ENCODE measurements around the gene EHF. TPM values are rescaled to one million over a fixed set of nuclear protein-coding genes. Genes with fewer than 3 reads are reported as not detected.

The EHF gene
- total and polyA plus RNA-seq, 2 of the 8 experiments (the other 6 are each of a cell fraction or from before 2014, with no cell fraction given), result not detected

DNA sequence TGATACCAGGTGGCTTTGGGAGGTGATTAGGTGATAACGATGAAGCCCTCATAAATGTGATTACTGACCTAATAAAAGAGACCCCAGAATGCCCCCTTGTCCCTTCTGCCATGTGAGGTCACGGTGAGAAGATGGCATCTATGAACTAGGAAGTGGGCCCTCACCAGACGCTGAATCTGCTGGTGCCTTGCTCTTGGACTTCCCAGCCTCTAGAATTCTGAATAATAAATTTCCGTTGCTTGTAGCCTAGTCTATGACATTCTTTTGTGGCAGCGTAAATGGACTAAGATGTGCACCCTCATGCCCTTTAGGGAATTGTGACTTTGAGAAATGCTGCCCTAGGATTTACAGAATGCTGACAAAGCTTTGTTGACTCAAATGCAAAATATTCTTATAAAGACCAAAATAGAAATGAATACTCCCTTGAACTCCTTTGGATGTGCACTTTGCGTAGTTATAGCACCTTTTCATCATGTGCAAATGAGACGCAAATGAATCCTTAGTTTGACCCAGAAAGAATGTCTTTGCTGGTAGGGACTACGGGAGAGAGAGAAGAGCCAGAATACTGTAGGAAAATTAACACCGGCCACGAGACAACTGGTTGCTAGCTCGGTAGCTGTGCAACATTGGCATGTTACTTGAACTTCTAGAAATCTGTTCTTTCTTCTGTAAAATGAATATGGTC, 24.8 kb upstream of the EHF start:
- no peak overlapping the region for H2BK12ac ChIP-seq (ENCODE audit: low read depth, low read length)
- no peak overlapping the region for H2AFZ ChIP-seq (ENCODE audit: low read length)
- H3K79me1 ChIP-seq (ENCODE audit: low read depth, low read length), result no peaks in the 10 kb centered on the region
- TF ChIP-seq ZNF274 (IDR thresholded peaks at IDR 0.05; ENCODE audit: borderline replicate concordance, extremely low read depth, low read length), result no peak
- TF ChIP-seq CREB1 (IDR thresholded peaks at IDR 0.05), result no peak
- no peak for TF ChIP-seq HDAC6 (IDR thresholded peaks at IDR 0.05; ENCODE audit: low read depth, low read length)
- TF ChIP-seq, protein P1, sequence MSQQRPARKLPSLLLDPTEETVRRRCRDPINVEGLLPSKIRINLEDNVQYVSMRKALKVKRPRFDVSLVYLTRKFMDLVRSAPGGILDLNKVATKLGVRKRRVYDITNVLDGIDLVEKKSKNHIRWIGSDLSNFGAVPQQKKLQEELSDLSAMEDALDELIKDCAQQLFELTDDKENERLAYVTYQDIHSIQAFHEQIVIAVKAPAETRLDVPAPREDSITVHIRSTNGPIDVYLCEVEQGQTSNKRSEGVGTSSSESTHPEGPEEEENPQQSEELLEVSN (IDR thresholded peaks at IDR 0.05), result no peak
- TF ChIP-seq SP2 (IDR thresholded peaks at IDR 0.05; ENCODE audit: low read length), result no peak
- no peak overlapping the region for H3K4me3 ChIP-seq (ENCODE audit: extremely low read depth in 1 of 4, insufficient read depth in 2 of 4, low read depth in 3 of 4, low read length in 4 of 4)
- no peak overlapping the region for H3K9ac ChIP-seq (replicated peaks in 1 of 4; ENCODE audit: extremely low read depth in 1 of 4, low read depth in 3 of 4, low read length in 3 of 4)
- H4K8ac ChIP-seq (ENCODE audit: extremely low read depth, insufficient read depth, low read length), result no peak overlapping the region
- DNase-seq (ENCODE audit: low read depth in 1 of 2, low spot score in 2 of 2), result no peak
- H2BK15ac ChIP-seq (ENCODE audit: low read length), result no peak overlapping the region
- no peak overlapping the region for H3K14ac ChIP-seq (ENCODE audit: insufficient read length)
- H4K91ac ChIP-seq (replicated peaks; ENCODE audit: insufficient read length, low read length), result no peak overlapping the region
- no peaks in the 10 kb centered on the region; the same call in 1 of the 2 replicates for H3K23me2 ChIP-seq (ENCODE audit: low read depth, low read length)
- H2AK5ac ChIP-seq (ENCODE audit: low read depth, low read length), result no peak overlapping the region
- H3K9me3 ChIP-seq (ENCODE audit: insufficient read depth in 2 of 2, low read depth in 1 of 2, low read length in 1 of 2), result peaks cover 0 to 7% of the 10 kb centered on the region in 2 experiments; a peak in 2 of 4 replicates
- no peaks in the 10 kb centered on the region for H3K27me3 ChIP-seq (replicated peaks in 1 of 4; ENCODE audit: control insufficient read depth in 3 of 4, extremely low read depth in 1 of 4, insufficient read depth in 3 of 4, low read length in 3 of 4)
- no peaks in the 10 kb centered on the region for H3K79me2 ChIP-seq (ENCODE audit: control insufficient read depth in 1 of 2, insufficient read depth in 2 of 2, low read length in 2 of 2)
- H3K18ac ChIP-seq (ENCODE audit: extremely low read depth, low read length), result no peak overlapping the region
- no peak overlapping the region for H2BK20ac ChIP-seq (ENCODE audit: low read length)
- H2BK120ac ChIP-seq (replicated peaks; ENCODE audit: low read depth, low read length), result no peak overlapping the region
- ChIA-PET POLR2A (ENCODE audit: partially characterized antibody) (no interaction called here), CTCF (ENCODE audit: partially characterized antibody) (interaction anchor here (1.5 kb wide), 1 partner anchor 293 kb away, joined by 5 read pairs; no protein-coding TSS in a partner anchor)
- H3K27ac ChIP-seq (ENCODE audit: low read depth, low read length), result no peak overlapping the region
- no peak overlapping the region for H3K4me2 ChIP-seq (ENCODE audit: insufficient read depth in 1 of 2, low read depth in 2 of 2, low read length in 2 of 2)
- H3K23ac ChIP-seq (ENCODE audit: insufficient read length), result no peak overlapping the region
- H3K4ac ChIP-seq (replicated peaks; ENCODE audit: insufficient read length, low read depth, low read length), result no peak overlapping the region
- H3K56ac ChIP-seq (replicated peaks; ENCODE audit: insufficient read length, low read depth, low read length), result no peak overlapping the region
- no peak for FAIRE-seq
- no peaks in the 10 kb centered on the region for H3K4me1 ChIP-seq (replicated peaks in 1 of 4; ENCODE audit: control insufficient read depth in 3 of 4, insufficient read depth in 4 of 4, low read length in 3 of 4)
- H2BK5ac ChIP-seq (ENCODE audit: low read depth, low read length), result no peak overlapping the region
- H3K36me3 ChIP-seq (ENCODE audit: control insufficient read depth in 2 of 4, insufficient read depth in 4 of 4, low read length in 3 of 4), result no peaks in the 10 kb centered on the region
- no peaks in the 10 kb centered on the region for H4K20me1 ChIP-seq (replicated peaks in 1 of 2; ENCODE audit: control insufficient read depth in 1 of 2, insufficient read depth in 2 of 2, low read length in 2 of 2)
- no peak overlapping the region for H4K5ac ChIP-seq (ENCODE audit: insufficient read length, low read depth, low read length)
- 87% methylated on average over 11 of the region's 11 CpGs; no CpG with 5 or more reads in 1 of the 2 experiments for WGBS, 2 experiments (ENCODE audit: extremely low coverage in 1 of 2, insufficient coverage in 1 of 2, insufficient read length in 1 of 2, insufficient replicate concordance in 2 of 2, low coverage in 1 of 2, low lambda C conversion rate in 2 of 2, missing lambda C conversion rate in 1 of 2)
